Measurements from ENCODE around the gene ZSCAN31. TPM values are rescaled to one million over a fixed set of nuclear protein-coding genes. Genes with fewer than 3 reads are reported as not detected.

ZSCAN31 gene
- total and polyA plus RNA-seq, 9 of the 15 experiments (the other 6 are each of a cell fraction or from before 2014, with no cell fraction given) = 3.9 to 12.1 (median 7.0) TPM

GRCh38 chr6:28333047-28333446, 2.9 kb downstream of the ZSCAN31 start:
- CTCF ChIA-PET (ENCODE audit: low intra/inter-chr PET ratio) = no interaction called here
- Histone ChIP-seq H3K27ac (ENCODE audit: extremely low read depth, low read depth, low read length) (peak overlapping the region; percentile 98), H4K20me1 (replicated peaks; ENCODE audit: control insufficient read depth, insufficient read depth, low read length) (no peaks in the 10 kb centered on the region), H3K36me3 (ENCODE audit: control insufficient read depth, insufficient read depth, low read length) (no peaks in the 10 kb centered on the region), H3K27me3 (ENCODE audit: control insufficient read depth in 2 of 2, insufficient read depth in 2 of 2, low read length in 2 of 2) (no peaks in the 10 kb centered on the region), H3K79me2 (ENCODE audit: control insufficient read depth, insufficient read depth, low read length) (peaks cover 28% of the 10 kb centered on the region), H3K4me1 (replicated peaks in 1 of 2; ENCODE audit: control insufficient read depth in 2 of 2, insufficient read depth in 2 of 2, low read length in 2 of 2) (peaks cover 22 to 39% of the 10 kb centered on the region in 2 experiments), H3K4me2 (ENCODE audit: insufficient read depth, low read length) (peak overlapping the region; percentile 29; the same call in 1 of the 2 replicates), H3K4me3 (no peak overlapping the region), H3K9me1 (ENCODE audit: control insufficient read depth, insufficient read depth, low read length) (no peaks in the 10 kb centered on the region), H3K9ac (ENCODE audit: insufficient read depth in 1 of 2, low read depth in 2 of 2, low read length in 2 of 2) (peak overlapping the region in 1 of 2 experiments; percentile 99; a peak in 2 of 4 replicates), H2AFZ (ENCODE audit: low read depth, low read length) (peak overlapping the region; percentile 70), H3K9me3 (replicated peaks; ENCODE audit: control insufficient read depth, insufficient read depth, low read depth, low read length) (no peaks in the 10 kb centered on the region)
- FAIRE-seq (peak; percentile 77), ATAC-seq (no peak), DNase-seq (ENCODE audit: extremely low read depth in 1 of 4, low spot score in 3 of 4) (peak in 1 of 4 experiments; percentile 60)
- POLR2A ChIA-PET = interaction anchor here (0.6 to 6.4 kb wide), 10 partner anchors 9 to 1631 kb away, joined by 3 to 53 read pairs (median 4); partner anchors contain the start of genes ZKSCAN3 and ZSCAN26
- 28% methylated on average over 2 of the region's 2 CpGs for WGBS (ENCODE audit: insufficient coverage, low coverage, missing lambda C conversion rate)
- in situ Hi-C loops (cut with MboI) = no loop called here
- no TSS peak for BruUV-seq (replicated peaks)
- intact Hi-C loops (cut with micrococcal nuclease) = no loop called here
- no peak for TF ChIP-seq ZSCAN29 (IDR thresholded peaks at IDR 0.05)
- peak; percentile 70 for TF ChIP-seq NFE2 (IDR thresholded peaks at IDR 0.05; ENCODE audit: low read depth)
- no peak for TF ChIP-seq FOXO4 (CRISPR knock-in tag; IDR thresholded peaks at IDR 0.05)
- TF ChIP-seq HOMEZ (CRISPR knock-in tag; IDR thresholded peaks at IDR 0.05) = no peak
- TF ChIP-seq PCBP2 (IDR thresholded peaks at IDR 0.05; ENCODE audit: low read depth, low read length, poor library complexity, severe bottlenecking) = no peak
- 0 out of 2 replicates have a peak, but pooled peaks have one; percentile 10 for TF ChIP-seq SMARCA4 (IDR thresholded peaks at IDR 0.05)
- TF ChIP-seq ZNF589 (CRISPR knock-in tag; IDR thresholded peaks at IDR 0.05; ENCODE audit: low read depth) = 0 out of 2 replicates have a peak, but pooled peaks have one; percentile 27
- TF ChIP-seq HMBOX1 (IDR thresholded peaks at IDR 0.05) = peak; percentile 97
- 0 out of 2 replicates have a peak, but pooled peaks have one; percentile 29 for TF ChIP-seq ATF6 (CRISPR knock-in tag; IDR thresholded peaks at IDR 0.05)
- no peak for TF ChIP-seq ZNF512 (tag; IDR thresholded peaks at IDR 0.05)
- 0 out of 2 replicates have a peak, but pooled peaks have one; percentile 28 for TF ChIP-seq KAT7 (CRISPR knock-in tag; IDR thresholded peaks at IDR 0.05; ENCODE audit: borderline replicate concordance)
- TF ChIP-seq SMARCE1 (IDR thresholded peaks at IDR 0.05) = 0 out of 2 replicates have a peak, but pooled peaks have one; percentile 13
- no peak for TF ChIP-seq KLF1 (tag; IDR thresholded peaks at IDR 0.05)
- TF ChIP-seq ZNF408 (CRISPR knock-in tag; IDR thresholded peaks at IDR 0.05; ENCODE audit: low read depth) = no peak

Measured in K562 (cell line).